HCT116 (cell line): ENCODE measurements around the gene CADPS. TPM values are rescaled to one million over a fixed set of nuclear protein-coding genes. Genes with fewer than 3 reads are reported as not detected.

ENCODE experiments used
- ATAC-seq: fragments of 200-7000 bp; cut with Tn5 transposase; 2 replicates; pipeline ENCODE4 v1.9.1; 2020; ENCODE audit warnings: mild to moderate bottlenecking, moderate library complexity
- BruUV-seq: library from RNA; stranded (reverse); fragments of 400-500 nt; replicated peaks from 2 replicates; lab custom pipeline; 2021; lab: Mats Ljungman, UMichigan
- CTCF ChIA-PET: fragments of 300-600 bp; sonication (Branson Sonifier 250); formaldehyde crosslinking; loops from one replicate; lab custom pipeline; 2021; ENCODE audit warnings: antibody characterized with exemption; lab: Charles Lee
- POLR2A ChIA-PET: fragments of 300-600, 350-600 bp; sonication (Branson Sonifier 250); formaldehyde crosslinking; loops from one replicate; lab custom pipeline; 2021; ENCODE audit warnings: antibody characterized with exemption; lab: Charles Lee
- RAD21 ChIA-PET, 2 experiments: fragments of 300-600 bp; sonication (Branson Sonifier 250); formaldehyde crosslinking; loops; one replicate each; lab custom pipeline; 2023; ENCODE audit warnings: low total read pairs in 2 of 2; ENCODE audit not compliant: uncharacterized antibody in 2 of 2, unreplicated experiment in 2 of 2, low non-redundant PET in 1 of 2; lab: Charles Lee
- DNase-seq: peaks from one replicate; pipeline ENCODE4 v3.0.0-alpha.2; 2010; ENCODE audit warnings: low read depth, low spot score
- H2AFZ ChIP-seq: fragments of 200-600 bp; shearing (Covaris generic), sonication (generic); 2 replicates; pipeline ENCODE4 v1.6.1; 2017; ENCODE audit warnings: low read depth, mixed run types, mixed read lengths, antibody characterized with exemption, low read length; ENCODE audit not compliant: poor library complexity, severe bottlenecking
- H3K27ac ChIP-seq: 2 replicates; pipeline ENCODE4 v1.5.1; 2012; ENCODE audit warnings: low read depth, low read length
- H3K27me3 ChIP-seq: fragments of 200-600 bp; sonication (generic); 2 replicates; pipeline ENCODE4 v1.6.1; 2016; ENCODE audit warnings: mixed run types, low read length, mixed read lengths; ENCODE audit not compliant: insufficient read depth
- H3K36me3 ChIP-seq, 2 experiments: fragments of 200-500 bp in 1 of 2; fragments of 200-600 bp in 1 of 2; sonication (Bioruptor generic) in 1 of 2; sonication (generic) in 1 of 2; 2 replicates each; pipeline versions ENCODE4 v1.5.1 to v1.6.1; 2014 to 2016; ENCODE audit warnings: low read length in 2 of 2, inconsistent platforms in 1 of 2, mixed read lengths in 1 of 2, mixed run types in 1 of 2; ENCODE audit not compliant: insufficient read depth in 2 of 2, control insufficient read depth in 1 of 2
- H3K4me1 ChIP-seq, 2 experiments: fragments of 200-600 bp in 1 of 2; sonication (generic) in 1 of 2; 2 replicates each; pipeline versions ENCODE4 v1.5.1 to v1.6.1; 2012 to 2017; ENCODE audit warnings: low read length in 2 of 2, inconsistent platforms in 1 of 2, mild to moderate bottlenecking in 1 of 2, mixed read lengths in 1 of 2, mixed run types in 1 of 2, moderate library complexity in 1 of 2; ENCODE audit not compliant: insufficient read depth in 2 of 2, control insufficient read depth in 1 of 2
- H3K4me2 ChIP-seq: fragments of 200-600 bp; sonication (generic); 2 replicates; pipeline ENCODE4 v1.6.1; 2017; ENCODE audit warnings: mixed run types, low read length, mixed read lengths
- H3K4me3 ChIP-seq, 2 experiments: fragments of 200-600 bp in 1 of 2; sonication (generic) in 1 of 2; replicated peaks in 1 of 2; 2 replicates each; pipeline ENCODE4 v1.5.1; 2011 to 2016; ENCODE audit warnings: low read length in 2 of 2, control low read depth in 1 of 2, low read depth in 1 of 2, mild to moderate bottlenecking in 1 of 2, mixed read lengths in 1 of 2, mixed run types in 1 of 2
- H3K79me2 ChIP-seq: fragments of 200-600 bp; sonication (generic); 2 replicates; pipeline ENCODE4 v1.6.1; 2017; ENCODE audit warnings: mild to moderate bottlenecking, mixed run types, low read length, moderate library complexity, mixed read lengths; ENCODE audit not compliant: insufficient read depth
- H3K9ac ChIP-seq: fragments of 200-600 bp; sonication (generic); 2 replicates; pipeline ENCODE4 v1.6.1; 2016; ENCODE audit warnings: low read length, mixed read lengths
- H3K9me2 ChIP-seq: fragments of 200-600 bp; sonication (generic), shearing (Covaris generic); 2 replicates; pipeline ENCODE4 v1.6.1; 2017; ENCODE audit warnings: mixed run types, mild to moderate bottlenecking, moderate library complexity; ENCODE audit not compliant: insufficient read depth
- H3K9me3 ChIP-seq, 2 experiments: fragments of 200-500 bp in 1 of 2; fragments of 200-600 bp in 1 of 2; sonication (Bioruptor generic) in 1 of 2; sonication (generic) in 1 of 2; 2 replicates each; pipeline ENCODE4 v1.6.1; 2014 to 2017; ENCODE audit warnings: low read length in 2 of 2, mixed read lengths in 2 of 2, inconsistent platforms in 1 of 2, low read depth in 1 of 2, mild to moderate bottlenecking in 1 of 2, mixed run types in 1 of 2, moderate library complexity in 1 of 2; ENCODE audit not compliant: control insufficient read depth in 1 of 2, insufficient read depth in 1 of 2
- H4K20me1 ChIP-seq: fragments of 200-600 bp; sonication (generic), shearing (Covaris generic); 2 replicates; pipeline ENCODE4 v1.6.1; 2017; ENCODE audit warnings: mixed run types, mild to moderate bottlenecking, moderate library complexity; ENCODE audit not compliant: insufficient read depth
- CBX3 ChIP-seq: IDR thresholded peaks from 2 replicates; pipeline ENCODE4 v1.6.1; 2012; ENCODE audit warnings: low read depth
- CTCF ChIP-seq, 3 experiments: fragments of 200-600 bp in 1 of 3; sonication (generic) in 1 of 3; IDR thresholded peaks in 2 of 3; conservative IDR thresholded peaks in 1 of 3; 2 replicates each; pipeline ENCODE4 v1.5.1; 2012 to 2017; ENCODE audit warnings: low read depth in 2 of 3, low read length in 2 of 3, antibody characterized with exemption in 1 of 3, borderline replicate concordance in 1 of 3, control low read depth in 1 of 3, mild to moderate bottlenecking in 1 of 3, mixed read lengths in 1 of 3, mixed run types in 1 of 3, moderate library complexity in 1 of 3; ENCODE audit not compliant: insufficient read depth in 1 of 3
- ELF1 ChIP-seq: IDR thresholded peaks from 2 replicates; pipeline ENCODE4 v1.6.1; 2012; ENCODE audit warnings: low read depth, borderline replicate concordance
- EZH2phosphoT487 ChIP-seq: fragments of 200-600 bp; IDR thresholded peaks from 2 replicates; pipeline ENCODE4 v1.6.1; 2018; ENCODE audit warnings: antibody characterized with exemption, borderline replicate concordance
- FOSL1 ChIP-seq: IDR thresholded peaks from 2 replicates; pipeline ENCODE4 v1.6.1; 2012; ENCODE audit warnings: low read depth
- POLR2A ChIP-seq: IDR thresholded peaks from 2 replicates; pipeline ENCODE4 v1.7.0; 2011; ENCODE audit warnings: borderline replicate concordance; ENCODE audit not compliant: insufficient read depth, insufficient read length; ENCODE audit errors: extremely low read depth
- REST ChIP-seq: IDR thresholded peaks from 2 replicates; pipeline ENCODE4 v1.6.1; 2012; ENCODE audit warnings: low read depth
- SIN3A ChIP-seq: IDR thresholded peaks from 2 replicates; pipeline ENCODE4 v1.6.1; 2012; ENCODE audit warnings: low read depth
- SP1 ChIP-seq: IDR thresholded peaks from 2 replicates; pipeline ENCODE4 v1.6.1; 2012; ENCODE audit warnings: low read depth
- SRF ChIP-seq: IDR thresholded peaks from 2 replicates; pipeline ENCODE4 v1.6.1; 2012; ENCODE audit warnings: low read depth
- TCF7L2 ChIP-seq: IDR thresholded peaks from 2 replicates; pipeline ENCODE4 v1.7.0; 2011; ENCODE audit warnings: borderline replicate concordance, inconsistent platforms; ENCODE audit not compliant: insufficient read depth, insufficient read length; ENCODE audit errors: extremely low read depth
- YY1 ChIP-seq: IDR thresholded peaks from 2 replicates; pipeline ENCODE4 v1.6.1; 2011; ENCODE audit warnings: low read length, low read depth, moderate library complexity, mild to moderate bottlenecking; ENCODE audit not compliant: insufficient replicate concordance; ENCODE audit errors: extremely low read depth
- ZNF274 ChIP-seq: fragments of 200-500 bp; sonication (Bioruptor generic); IDR thresholded peaks from 2 replicates; pipeline ENCODE4 v1.6.1; 2014; ENCODE audit warnings: mild to moderate bottlenecking, low read depth, low read length, inconsistent platforms
- intact Hi-C: fragments of 100-400 bp; cut with micrococcal nuclease; formaldehyde crosslinking; loops from 2 replicates; pipeline ENCODE4 v1.10.0; 2022
- total RNA-seq: library from RNA; stranded (reverse); gene quantifications from one replicate; pipeline ENCODE4 v1.2.1, GENCODE V29; 2021; ENCODE audit not compliant: unreplicated experiment
- TF ChIP-seq, protein P1 (sequence below): IDR thresholded peaks from 2 replicates; pipeline ENCODE4 v1.6.1; 2012
- TF ChIP-seq, protein P2 (sequence below): IDR thresholded peaks from 2 replicates; pipeline ENCODE4 v1.6.1; 2011; ENCODE audit warnings: mild to moderate bottlenecking, low read length, moderate library complexity; ENCODE audit not compliant: insufficient replicate concordance; ENCODE audit errors: extremely low read depth

The CADPS gene
- total RNA-seq, 1 experiment from 2014 or later = not detected

DNA sequence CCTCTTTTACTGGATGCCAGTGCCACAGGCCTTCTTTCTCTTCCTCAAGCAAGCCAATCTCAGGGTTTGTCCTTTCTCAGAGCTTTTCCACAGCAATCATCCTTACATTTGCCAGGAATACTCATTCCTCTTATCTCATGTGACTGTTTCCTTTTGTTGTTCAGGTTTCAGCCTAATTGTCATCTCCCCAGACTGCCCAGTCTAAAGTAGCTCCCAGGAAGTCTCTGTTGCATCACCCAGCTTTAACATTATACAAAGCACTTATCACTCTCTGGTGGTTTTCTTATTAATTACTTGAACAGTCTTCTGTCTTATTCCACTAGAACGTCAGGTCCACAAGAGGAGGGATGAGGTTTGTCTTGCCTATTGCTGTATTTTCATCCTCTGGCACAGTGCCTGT, 65.8 kb downstream of the CADPS start:
- Histone ChIP-seq H3K4me1 (no peaks in the 10 kb centered on the region), H2AFZ (no peak overlapping the region), H3K9ac (no peak overlapping the region), H3K9me3 (no peaks in the 10 kb centered on the region), H3K27ac (no peak overlapping the region), H4K20me1 (no peaks in the 10 kb centered on the region), H3K4me2 (no peak overlapping the region), H3K27me3 (peaks cover 5% of the 10 kb centered on the region; the same call in 1 of the 2 replicates), H3K4me3 (no peak overlapping the region), H3K79me2 (no peaks in the 10 kb centered on the region), H3K36me3 (no peaks in the 10 kb centered on the region), H3K9me2 (no peaks in the 10 kb centered on the region)
- RAD21 ChIA-PET = no interaction called here
- intact Hi-C loops = no loop called here
- TF ChIP-seq, protein P1, sequence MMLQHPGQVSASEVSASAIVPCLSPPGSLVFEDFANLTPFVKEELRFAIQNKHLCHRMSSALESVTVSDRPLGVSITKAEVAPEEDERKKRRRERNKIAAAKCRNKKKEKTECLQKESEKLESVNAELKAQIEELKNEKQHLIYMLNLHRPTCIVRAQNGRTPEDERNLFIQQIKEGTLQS = no peak
- no peak for TF ChIP-seq CBX3
- TF ChIP-seq FOSL1 = no peak
- TF ChIP-seq EZH2phosphoT487 = no peak
- TF ChIP-seq ZNF274 = no peak
- TF ChIP-seq SIN3A = no peak
- TF ChIP-seq CTCF (IDR thresholded peaks at IDR 0.05 in 2 of 3, conservative IDR thresholded peaks at IDR 0.05 in 1 of 3; ENCODE audit: borderline replicate concordance in 1 of 3, insufficient read depth in 1 of 3, low read depth in 2 of 3, low read length in 2 of 3) = no peak
- TF ChIP-seq ELF1 = no peak
- no peak for TF ChIP-seq TCF7L2
- TF ChIP-seq POLR2A = no peak
- no peak for TF ChIP-seq SP1
- TF ChIP-seq, protein P2, sequence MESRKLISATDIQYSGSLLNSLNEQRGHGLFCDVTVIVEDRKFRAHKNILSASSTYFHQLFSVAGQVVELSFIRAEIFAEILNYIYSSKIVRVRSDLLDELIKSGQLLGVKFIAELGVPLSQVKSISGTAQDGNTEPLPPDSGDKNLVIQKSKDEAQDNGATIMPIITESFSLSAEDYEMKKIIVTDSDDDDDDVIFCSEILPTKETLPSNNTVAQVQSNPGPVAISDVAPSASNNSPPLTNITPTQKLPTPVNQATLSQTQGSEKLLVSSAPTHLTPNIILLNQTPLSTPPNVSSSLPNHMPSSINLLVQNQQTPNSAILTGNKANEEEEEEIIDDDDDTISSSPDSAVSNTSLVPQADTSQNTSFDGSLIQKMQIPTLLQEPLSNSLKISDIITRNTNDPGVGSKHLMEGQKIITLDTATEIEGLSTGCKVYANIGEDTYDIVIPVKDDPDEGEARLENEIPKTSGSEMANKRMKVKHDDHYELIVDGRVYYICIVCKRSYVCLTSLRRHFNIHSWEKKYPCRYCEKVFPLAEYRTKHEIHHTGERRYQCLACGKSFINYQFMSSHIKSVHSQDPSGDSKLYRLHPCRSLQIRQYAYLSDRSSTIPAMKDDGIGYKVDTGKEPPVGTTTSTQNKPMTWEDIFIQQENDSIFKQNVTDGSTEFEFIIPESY = no peak
- TF ChIP-seq REST = no peak
- TF ChIP-seq SRF = no peak
- no peak for TF ChIP-seq YY1
- BruUV-seq = no TSS peak
- ATAC-seq (no peak), DNase-seq (no peak)
- POLR2A ChIA-PET = no interaction called here
- CTCF ChIA-PET = no interaction called here
